ENCODE data around the gene CD151. TPM values are rescaled to one million over a fixed set of nuclear protein-coding genes. Genes with fewer than 3 reads are reported as not detected.
A peak's percentile ranks its signal among the peaks of the same experiment; 100 is the strongest.

Gene CD151
- polyA plus RNA-seq, 1 experiment: 2,262 TPM

DNA sequence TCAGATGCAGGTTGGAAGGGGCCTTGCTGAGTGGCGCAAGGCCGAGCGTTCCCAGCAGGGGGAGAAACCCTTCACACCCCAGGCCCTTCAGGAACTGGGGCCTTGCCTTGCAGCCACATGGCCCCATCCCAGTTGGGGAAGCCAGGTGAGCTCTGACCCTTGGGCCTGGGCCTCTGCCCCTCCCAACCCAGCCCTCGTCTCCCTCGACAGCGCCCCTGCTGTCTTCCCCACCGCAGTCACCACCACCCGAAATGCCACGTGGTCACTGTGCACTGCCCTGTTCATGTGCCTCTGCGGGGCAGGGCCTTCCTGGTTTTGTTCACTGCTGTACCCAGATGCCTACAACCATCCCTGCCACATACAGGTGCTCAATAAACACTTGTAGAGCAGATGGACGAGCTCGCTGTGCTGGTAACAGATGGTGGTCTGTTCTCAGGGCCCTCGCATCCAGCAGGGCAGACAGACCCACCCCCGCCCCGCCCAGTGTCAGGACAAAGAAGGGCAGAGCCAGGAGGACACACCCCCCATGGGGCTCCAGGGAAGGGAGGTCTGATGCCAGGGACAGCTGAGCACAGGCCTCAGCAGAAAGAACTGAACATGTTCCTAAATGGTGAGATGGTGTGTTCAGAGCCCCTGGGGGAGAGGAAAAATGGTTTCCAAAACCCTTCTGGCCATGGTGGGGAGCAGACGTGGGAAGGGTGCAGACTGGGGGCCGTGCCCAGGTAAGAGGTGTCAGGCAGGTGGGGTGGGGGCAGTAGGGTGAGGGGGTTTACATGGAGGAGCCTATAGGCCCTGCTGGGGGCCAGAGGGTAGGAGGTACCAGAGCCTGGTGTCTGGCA lies 5.9 kb downstream of the CD151 start:
- TF ChIP-seq, protein P1, sequence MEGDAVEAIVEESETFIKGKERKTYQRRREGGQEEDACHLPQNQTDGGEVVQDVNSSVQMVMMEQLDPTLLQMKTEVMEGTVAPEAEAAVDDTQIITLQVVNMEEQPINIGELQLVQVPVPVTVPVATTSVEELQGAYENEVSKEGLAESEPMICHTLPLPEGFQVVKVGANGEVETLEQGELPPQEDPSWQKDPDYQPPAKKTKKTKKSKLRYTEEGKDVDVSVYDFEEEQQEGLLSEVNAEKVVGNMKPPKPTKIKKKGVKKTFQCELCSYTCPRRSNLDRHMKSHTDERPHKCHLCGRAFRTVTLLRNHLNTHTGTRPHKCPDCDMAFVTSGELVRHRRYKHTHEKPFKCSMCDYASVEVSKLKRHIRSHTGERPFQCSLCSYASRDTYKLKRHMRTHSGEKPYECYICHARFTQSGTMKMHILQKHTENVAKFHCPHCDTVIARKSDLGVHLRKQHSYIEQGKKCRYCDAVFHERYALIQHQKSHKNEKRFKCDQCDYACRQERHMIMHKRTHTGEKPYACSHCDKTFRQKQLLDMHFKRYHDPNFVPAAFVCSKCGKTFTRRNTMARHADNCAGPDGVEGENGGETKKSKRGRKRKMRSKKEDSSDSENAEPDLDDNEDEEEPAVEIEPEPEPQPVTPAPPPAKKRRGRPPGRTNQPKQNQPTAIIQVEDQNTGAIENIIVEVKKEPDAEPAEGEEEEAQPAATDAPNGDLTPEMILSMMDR (IDR thresholded peaks at IDR 0.05; ENCODE audit: insufficient read depth, low read depth, low read length): peak; percentile 31
- Histone ChIP-seq H3K36me3 (ENCODE audit: control insufficient read depth, insufficient read depth, low read length) (peaks cover 46% of the 10 kb centered on the region), H3K27me3 (ENCODE audit: control insufficient read depth, insufficient read depth, low read length) (no peaks in the 10 kb centered on the region), H3K4me3 (ENCODE audit: low read depth, low read length) (no peak overlapping the region)
- CTCF ChIA-PET: interaction anchor here (0.7 to 1.3 kb wide), 3 partner anchors 9 to 60 kb away, joined by 3 read pairs; no protein-coding TSS in a partner anchor
- DNase-seq (ENCODE audit: low read depth): no peak
- POLR2A ChIA-PET: no interaction called here

- CTCF ChIA-PET: interaction anchor here (0.7 to 1.3 kb wide), 2 partner anchors 20 to 59 kb away, joined by 3 read pairs; no protein-coding TSS in a partner anchor
- H3K4me3 ChIP-seq (ENCODE audit: low read depth, low read length): no peak overlapping the region
- POLR2A ChIA-PET: no interaction called here
- H3K36me3 ChIP-seq (ENCODE audit: control insufficient read depth, insufficient read depth, low read length): peaks cover 46% of the 10 kb centered on the region
- DNase-seq (ENCODE audit: low read depth): no peak
- H3K27me3 ChIP-seq (ENCODE audit: control insufficient read depth, insufficient read depth, low read length): no peaks in the 10 kb centered on the region
- TF ChIP-seq, protein P1 (IDR thresholded peaks at IDR 0.05; ENCODE audit: insufficient read depth, low read depth, low read length): no peak
Measured at GRCh38 chr11:839280-839623, 6.5 kb downstream of the CD151 start.

DNA sequence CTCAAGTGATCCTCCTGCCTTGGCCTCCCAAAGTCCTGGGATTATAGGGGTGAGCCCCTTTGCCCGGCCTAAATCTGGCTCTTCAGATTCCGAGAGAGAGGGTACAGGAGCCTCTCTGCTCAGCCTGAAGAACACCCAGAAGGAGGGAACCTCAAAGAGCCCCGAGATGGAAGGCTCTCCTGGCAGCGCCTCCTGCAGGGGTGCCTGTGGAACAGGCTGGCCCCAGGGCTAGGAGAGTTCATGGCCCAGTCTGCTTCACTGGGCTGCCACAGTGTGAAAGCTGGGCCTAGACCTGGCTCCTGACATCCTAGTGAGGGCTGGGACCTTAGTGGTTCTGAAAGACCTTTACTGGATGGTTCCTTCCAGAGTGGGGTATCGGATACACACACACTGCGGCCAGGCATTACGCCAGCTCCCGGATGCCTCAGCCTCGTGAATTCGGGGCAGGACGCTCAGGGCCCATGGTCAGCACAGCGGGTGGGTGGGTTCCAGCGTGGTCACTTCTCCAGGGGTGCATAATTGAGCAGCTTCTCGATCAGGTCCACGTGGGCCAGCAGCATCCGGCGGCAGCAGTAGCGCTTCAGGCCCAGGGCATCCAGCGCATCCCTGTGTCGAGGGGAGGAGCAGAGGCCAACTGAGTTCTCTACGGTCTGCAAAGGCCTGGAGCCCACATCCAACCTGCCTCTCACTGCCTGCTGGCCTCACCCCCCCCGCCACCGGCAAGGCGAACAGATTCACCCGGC lies 7.3 kb downstream of the CD151 start:
- TF ChIP-seq, protein P1 (IDR thresholded peaks at IDR 0.05; ENCODE audit: insufficient read depth, low read depth, low read length): peak; percentile 47
- CTCF ChIA-PET: interaction anchor here (0.6 to 1.8 kb wide), 5 partner anchors 10 to 58 kb away, joined by 3 to 8 read pairs (median 3); no protein-coding TSS in a partner anchor
- Histone ChIP-seq H3K36me3 (ENCODE audit: control insufficient read depth, insufficient read depth, low read length) (peaks cover 46% of the 10 kb centered on the region), H3K27me3 (ENCODE audit: control insufficient read depth, insufficient read depth, low read length) (no peaks in the 10 kb centered on the region), H3K4me3 (ENCODE audit: low read depth, low read length) (0 out of 2 replicates have a peak overlapping the region, but pooled peaks have one; percentile 3)
- POLR2A ChIA-PET: interaction anchor here (0.7 kb wide), 1 partner anchor 44 kb away, joined by 3 read pairs; no protein-coding TSS in a partner anchor
- DNase-seq (ENCODE audit: low read depth): no peak

- TF ChIP-seq, protein P1 (IDR thresholded peaks at IDR 0.05; ENCODE audit: insufficient read depth, low read depth, low read length): no peak
- no peak for DNase-seq (ENCODE audit: low read depth)
- Histone ChIP-seq H3K4me3 (ENCODE audit: low read depth, low read length) (peak overlapping the region; percentile 96), H3K27me3 (ENCODE audit: control insufficient read depth, insufficient read depth, low read length) (no peaks in the 10 kb centered on the region), H3K36me3 (ENCODE audit: control insufficient read depth, insufficient read depth, low read length) (peaks cover 38% of the 10 kb centered on the region)
- CTCF ChIA-PET: interaction anchor here (1.2 kb wide), 1 partner anchor 210 kb away, joined by 3 read pairs; no protein-coding TSS in a partner anchor
- POLR2A ChIA-PET: interaction anchor here (0.7 kb wide), 1 partner anchor 38 kb away, joined by 5 read pairs; no protein-coding TSS in a partner anchor
Measured at GRCh38 chr11:841981-842369, 9.2 kb downstream of the CD151 start.

Data from BJ (cell line).